CD4-positive, alpha-beta T cell treated with Interleukin-12 subunit alpha and Interleukin-12 subunit beta, for 1 hour (primary cell): ENCODE measurements around the gene STAT3.
A peak's percentile ranks its signal among the peaks of the same experiment; 100 is the strongest.

Source experiments
- DNase-seq: peaks from one replicate; pipeline ENCODE4 v3.0.0-alpha.2; 2020

STAT3 gene

DNA sequence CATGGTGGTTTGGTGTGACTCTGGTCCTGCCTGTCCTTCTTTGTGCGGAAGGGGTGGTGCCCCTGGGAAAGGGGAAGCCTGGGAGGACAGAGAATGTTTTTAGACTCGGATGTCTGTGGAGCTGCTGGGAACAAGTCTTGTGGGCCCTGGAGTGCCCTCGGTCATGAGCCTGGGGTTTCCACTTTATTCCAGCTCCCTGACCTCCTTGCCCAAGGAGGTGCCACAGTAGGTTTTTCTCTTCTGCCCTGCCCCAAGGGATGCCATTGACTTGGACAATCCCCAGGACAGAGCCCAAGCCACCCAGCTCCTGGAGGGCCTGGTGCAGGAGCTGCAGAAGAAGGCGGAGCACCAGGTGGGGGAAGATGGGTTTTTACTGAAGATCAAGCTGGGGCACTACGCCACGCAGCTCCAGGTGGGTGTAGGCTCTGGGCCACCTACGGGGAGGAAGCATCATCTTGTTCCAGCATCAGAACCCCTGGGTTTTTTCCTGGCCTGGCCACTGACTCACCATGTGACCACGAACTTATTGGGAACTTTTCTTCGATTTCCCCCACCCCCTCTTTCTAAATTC lies 98.5 kb downstream of the STAT3 start:
- DNase-seq = no peak

DNA sequence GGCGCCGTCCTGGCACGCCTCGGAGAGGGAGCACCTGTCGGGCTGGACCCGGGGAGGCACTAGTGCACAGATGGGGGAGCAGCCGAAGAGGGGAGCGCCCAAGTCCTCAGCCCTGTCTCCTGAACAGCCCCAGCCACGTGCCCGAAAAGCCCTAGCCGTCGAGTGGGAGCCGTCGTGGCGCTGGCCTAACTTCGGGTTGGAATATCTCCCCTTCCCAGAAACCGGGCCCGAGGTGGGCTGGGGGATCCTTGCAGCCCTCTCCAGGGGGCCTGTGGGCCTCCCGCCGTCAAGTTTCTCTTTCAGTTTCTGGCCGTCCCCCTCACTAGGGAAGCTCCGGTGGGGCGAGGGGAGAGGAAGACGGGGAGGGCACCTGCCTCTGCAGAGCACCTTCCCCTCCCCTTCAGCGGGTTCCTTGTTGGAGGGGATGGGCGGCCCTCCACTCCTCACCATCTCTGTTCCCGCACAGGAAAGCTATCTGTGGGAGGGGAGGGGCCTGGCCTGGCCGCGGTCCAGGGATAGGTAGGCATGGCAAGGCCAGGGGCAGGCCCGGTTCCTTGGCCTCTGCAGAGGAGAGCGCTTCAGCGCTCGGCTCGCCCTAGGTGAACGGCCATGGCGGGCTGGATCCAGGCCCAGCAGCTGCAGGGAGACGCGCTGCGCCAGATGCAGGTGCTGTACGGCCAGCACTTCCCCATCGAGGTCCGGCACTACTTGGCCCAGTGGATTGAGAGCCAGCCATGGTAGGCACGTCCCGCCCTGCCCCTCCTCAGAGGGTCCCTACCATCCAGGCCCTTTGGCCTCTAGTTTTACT lies 99.2 kb downstream of the STAT3 start:
- peak; percentile 70 for DNase-seq

DNA sequence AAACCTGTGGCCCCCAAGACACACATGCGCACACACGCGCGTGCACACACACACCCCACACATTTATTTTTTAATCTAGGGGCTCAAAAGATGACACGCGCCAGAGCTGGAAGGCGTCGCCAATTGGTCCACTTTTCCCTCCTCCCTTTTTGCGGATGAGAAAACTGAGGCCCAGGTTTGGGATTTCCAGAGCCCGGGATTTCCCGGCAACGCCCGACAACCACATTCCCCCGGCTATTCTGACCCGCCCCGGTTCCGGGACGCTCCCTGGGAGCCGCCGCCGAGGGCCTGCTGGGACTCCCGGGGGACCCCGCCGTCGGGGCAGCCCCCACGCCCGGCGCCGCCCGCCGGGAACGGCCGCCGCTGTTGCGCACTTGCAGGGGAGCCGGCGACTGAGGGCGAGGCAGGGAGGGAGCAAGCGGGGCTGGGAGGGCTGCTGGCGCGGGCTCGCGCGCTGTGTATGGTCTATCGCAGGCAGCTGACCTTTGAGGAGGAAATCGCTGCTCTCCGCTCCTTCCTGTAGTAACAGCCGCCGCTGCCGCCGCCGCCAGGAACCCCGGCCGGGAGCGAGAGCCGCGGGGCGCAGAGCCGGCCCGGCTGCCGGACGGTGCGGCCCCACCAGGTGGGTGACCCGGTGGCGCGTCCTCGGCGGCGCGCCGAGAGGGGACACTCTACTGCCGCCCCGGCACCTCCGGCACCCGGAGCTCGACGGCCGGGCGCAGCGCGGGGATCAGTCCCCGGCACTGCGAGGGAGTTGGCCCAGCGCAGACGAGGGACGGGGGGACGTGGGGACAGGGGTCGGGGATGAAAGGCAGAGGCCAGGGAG lies 100.1 kb downstream of the STAT3 start, which contains the start of gene STAT5A:
STAT5A (plus strand) TSS at position 522 of the 826 bp plus-strand sequence. CDS start 914 bp downstream, outside the sequence.
- DNase-seq = peak; percentile 85

DNA sequence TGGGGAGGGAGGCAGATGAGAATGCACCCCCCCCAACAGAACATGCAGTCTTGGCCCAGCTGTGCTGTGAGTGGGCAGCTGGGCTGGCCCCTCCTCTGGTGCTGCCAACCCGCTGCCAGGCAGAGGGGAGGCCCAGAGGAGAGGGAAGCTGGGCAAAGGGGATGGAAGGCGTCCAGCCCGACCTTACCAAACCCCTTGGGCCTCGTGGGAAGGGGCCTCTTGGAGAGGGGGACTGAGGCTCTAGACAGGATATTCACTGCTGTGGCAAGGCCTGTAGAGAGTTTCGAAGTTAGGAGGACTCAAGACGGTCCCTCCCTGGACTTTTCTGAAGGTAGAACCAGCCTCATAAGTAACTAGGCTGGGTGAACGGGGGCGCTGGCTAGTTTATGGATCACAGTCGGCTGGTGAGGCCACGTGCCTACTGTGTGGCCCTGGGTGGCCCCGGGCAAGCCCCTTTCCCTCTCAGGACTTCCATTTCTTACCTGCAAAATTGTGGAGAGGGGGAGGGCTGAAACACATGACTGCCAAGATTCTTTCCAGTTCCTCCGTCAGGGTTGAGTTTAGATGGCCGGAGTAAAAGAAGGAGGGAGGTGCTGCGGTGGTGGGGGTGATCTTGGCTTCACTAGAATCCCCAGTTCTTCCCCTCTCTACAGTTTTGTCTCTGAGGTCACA lies 100.8 kb downstream of the STAT3 start:
- no peak for DNase-seq

DNA sequence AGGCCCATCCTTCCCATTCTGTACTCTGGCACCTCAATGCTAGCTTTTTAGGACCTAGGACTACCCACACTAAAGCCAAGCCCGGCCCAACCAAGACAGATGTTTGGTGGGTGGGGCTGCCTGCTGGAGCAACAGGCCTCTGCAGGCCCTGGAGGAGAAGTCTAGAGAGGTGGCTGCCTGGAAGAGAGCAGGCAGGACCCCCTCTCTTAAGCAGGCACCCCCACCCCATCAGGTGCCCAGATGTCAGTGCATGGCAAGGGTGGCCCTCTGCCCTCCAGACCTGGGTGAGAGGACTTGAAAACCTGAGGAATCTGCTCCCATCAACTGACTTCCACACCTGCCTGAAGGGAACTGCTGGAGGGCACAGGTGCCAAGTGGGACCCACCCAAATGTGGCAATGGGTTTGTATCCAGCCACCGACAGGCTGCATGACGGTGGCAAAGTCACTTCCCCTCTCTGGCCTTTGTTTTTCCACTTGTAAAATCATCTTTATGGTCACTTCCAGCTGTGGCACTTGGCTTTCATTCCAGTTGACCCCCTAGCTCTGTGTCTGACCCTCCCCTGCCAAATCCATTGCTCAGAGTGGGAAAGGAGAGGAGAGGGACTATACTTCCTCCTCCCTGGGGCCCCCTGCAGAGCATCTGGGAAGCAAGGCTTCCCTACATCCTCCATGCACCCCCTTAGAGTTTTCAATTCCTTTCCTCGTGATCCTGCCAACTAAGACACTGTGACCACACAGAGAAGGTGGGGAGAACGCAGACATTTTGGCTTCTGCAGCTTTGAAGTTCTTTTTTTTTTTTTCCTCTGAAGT lies 101.6 kb downstream of the STAT3 start:
- no peak for DNase-seq

DNA sequence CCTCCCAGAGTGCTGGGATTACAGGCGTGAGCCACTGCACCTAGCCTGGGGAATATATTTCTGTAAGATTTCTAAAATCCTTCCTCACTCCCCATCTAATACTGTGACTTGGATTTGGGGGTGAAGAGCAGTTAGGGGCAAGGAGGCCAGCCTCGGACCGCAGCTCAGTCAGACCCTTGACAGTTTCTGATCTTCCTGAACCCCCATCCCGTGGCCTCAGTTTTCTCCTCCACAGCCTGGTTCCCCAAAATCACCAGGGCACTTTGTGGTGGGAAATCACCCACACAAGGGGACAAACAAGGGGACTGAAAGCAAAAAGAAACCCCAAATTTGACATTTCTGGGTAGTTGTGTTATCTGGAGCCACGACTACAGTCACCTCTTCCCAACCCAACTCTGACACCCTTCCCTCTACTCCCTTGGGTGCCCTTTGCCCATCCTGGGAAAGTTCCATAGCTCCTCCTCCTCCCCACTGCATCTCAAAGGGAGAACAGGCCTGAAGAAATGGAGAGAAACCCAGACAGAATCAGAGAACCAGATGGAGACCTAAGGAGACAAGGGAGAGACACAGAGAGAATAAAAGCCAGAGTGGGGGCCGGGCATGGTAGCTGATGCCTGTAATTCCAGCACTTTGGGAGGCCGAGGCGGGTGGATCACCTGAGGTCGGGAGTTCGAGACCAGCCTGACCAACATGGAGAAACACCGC lies 102.7 kb downstream of the STAT3 start:
- no peak for DNase-seq

DNA sequence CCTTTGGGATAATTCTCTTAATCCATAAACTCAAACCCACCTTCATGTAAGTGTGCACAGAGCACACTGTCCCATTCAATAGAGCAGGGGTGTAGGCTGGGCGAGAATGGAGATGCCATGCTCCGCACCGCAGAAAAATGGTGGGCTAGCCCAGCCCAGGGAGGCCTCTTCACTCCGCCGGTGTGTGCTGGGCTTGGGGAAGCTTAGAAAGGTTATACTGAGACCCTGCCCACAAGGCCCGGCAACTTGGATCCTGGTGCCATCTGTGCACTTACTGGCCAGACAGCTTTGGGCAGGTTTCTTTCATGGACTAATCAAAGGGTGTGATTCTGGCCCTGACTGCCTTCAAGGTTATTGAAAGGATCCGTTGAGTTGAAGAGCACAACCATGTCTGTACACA lies 103.7 kb downstream of the STAT3 start:
- no peak for DNase-seq

DNA sequence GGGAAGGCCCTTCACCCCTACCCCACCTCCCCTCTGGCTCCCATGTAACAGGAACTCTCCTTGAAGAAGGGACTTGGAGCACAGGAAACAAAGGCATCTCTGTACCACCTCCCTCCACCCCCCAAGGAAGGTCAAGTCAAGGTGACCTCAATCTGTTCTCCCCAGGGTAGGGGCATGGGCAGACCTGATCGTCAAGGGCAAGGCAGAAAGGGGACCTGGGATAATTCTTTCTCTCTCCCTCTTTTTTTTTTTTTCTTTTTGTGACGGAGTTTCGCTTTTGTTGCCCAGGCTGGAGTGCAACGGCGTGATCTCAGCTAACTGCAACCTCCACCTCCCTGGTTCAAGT lies 104.2 kb downstream of the STAT3 start:
- no peak for DNase-seq

DNA sequence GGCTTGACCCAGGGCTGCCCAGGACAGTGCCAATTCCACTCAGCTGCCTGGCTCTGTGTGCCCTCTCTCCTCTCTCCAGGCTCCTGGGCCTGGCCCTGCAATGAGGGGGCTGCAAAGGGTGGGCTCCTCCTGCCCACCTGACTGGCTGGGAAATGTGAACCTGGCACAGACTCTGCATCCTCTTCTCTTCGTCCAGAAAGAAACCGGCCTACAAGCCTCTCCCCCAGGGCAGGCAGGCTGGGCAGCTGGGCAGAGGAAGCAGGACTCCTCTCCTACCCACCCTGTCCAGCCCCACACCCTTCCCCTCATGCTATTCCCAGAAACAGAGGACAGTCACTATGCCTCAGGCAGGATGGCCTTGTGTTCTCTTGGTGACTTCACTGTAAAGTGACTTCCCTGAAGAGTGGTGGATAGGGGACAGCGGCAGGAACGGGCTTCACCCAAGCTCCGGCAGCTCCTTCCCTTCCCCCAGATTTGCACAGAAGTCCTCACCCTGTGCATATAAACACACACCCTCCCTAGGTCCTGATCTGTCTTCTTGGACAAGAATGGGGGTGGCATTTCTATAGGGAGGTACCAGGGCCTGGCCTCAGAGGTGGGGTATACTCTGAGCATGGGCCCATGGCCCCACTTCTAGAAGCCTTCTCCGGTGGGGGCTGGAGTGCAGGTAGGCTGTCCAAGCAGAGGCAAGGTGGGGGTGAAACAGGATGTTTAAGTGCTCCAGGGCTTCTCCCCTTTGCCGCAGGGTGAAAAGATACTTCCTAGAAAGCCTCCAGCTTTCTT lies 104.8 kb downstream of the STAT3 start:
- DNase-seq = no peak

DNA sequence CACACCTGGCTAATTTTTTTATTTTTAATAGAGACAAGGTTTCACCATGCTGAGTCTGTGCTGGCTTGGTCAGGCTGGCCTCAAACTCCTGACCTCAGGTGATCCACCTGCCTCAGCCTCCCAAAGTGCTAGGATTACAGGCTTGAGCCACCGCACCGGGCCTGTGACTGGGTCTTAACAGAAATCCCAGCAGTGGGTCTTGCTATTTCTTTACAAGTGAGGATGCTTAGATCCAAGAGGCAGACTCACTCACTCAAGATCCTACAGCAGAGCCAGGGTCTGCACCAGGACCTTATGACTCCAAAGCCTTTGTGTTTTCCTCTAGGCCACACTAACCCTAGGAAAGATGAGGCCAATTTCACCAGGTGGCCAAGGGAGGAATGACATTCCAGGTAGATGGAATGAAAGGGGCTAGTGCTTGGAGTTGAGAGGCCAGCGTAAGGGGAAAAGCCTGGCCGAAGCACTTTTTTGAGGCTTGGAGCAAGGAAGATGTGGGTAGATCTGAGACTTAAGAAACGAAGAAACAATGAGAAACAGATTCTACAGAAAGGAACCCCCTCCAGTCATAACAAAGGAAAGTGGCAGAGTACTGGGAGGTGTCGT lies 105.7 kb downstream of the STAT3 start:
- no peak for DNase-seq

DNA sequence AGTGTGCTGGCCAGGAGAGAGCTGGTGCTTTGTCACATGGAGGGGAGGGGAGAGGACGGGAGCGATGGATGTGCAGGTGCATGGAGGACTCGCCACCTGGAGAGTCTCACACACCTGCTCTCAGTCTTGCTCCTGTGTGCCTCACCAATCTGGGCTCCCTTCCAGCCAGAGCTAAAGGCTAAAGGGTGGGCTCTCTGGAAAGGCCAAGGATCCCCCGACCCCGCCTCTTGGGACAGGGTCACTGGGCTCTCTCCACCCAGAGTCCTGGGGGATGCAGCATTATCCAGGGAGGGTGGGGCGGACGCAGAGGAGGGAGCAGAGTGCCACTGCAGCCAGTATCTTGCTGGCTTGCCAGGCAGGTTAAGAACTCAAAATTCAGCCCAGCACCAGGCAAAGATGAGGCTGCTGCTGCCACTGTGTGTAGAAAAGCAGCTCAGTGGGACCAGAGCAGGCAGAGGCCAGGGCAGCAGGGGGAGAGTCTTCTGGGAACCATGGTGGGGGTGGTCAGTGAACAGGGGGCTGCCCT lies 106.6 kb downstream of the STAT3 start:
- DNase-seq = no peak

DNA sequence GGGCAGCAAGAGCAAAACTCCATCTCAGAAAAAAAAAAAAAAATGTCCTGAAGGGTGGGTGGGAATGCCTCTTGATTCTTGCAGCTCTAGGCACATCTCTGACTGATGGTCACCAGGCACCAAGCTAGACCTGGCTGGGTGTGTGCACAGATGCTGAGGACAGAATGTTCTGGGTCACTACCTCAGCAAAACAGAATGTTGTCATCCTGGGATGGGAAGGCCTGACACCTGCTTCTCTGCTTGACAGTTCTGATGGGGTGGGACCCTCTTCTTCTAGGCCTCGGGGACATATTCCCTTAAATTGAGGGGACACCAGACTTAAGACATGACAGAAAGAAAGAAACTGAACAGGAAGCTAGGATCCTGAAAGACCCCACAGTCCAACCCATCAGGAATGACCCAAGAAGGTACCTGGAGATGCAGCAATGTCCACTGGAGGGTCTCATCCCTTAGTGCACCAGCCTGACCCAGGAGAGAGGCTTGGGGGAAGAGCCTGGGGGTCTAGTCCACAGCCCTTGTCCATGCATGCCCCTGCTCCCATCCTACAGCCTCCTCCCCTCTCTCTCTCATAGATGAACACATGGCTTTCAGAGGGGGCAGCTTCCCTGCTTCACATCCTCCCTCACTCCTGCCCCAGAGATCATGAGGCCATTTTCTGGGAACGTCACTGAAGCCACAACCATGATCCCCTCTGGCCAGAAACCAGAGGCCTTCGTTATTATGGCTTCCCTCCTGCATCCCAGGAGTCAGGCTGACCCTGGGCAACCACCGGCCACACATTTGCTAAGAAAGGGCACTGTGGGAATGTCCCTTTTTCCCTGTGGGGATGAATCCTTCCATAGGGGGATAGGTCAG lies 108.2 kb downstream of the STAT3 start:
- DNase-seq = no peak

DNA sequence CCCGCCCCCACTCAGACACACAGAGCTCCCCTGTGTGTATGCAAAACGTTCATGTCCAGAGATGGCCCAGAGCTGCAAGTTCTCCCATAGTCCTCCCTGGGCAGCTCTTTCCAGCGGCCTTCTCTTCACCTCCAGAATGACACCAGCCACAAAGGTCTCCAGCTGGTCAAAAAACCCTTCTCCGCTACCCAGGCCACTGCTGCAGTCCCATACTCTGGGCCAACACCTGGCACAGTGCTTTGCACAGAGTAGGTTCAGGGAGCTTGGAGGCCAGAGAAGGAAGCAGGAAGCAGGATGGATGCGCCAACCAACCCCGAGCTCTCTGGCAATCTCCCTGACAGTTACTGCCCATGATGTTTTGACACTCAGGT lies 110.9 kb downstream of the STAT3 start:
- DNase-seq = no peak

DNA sequence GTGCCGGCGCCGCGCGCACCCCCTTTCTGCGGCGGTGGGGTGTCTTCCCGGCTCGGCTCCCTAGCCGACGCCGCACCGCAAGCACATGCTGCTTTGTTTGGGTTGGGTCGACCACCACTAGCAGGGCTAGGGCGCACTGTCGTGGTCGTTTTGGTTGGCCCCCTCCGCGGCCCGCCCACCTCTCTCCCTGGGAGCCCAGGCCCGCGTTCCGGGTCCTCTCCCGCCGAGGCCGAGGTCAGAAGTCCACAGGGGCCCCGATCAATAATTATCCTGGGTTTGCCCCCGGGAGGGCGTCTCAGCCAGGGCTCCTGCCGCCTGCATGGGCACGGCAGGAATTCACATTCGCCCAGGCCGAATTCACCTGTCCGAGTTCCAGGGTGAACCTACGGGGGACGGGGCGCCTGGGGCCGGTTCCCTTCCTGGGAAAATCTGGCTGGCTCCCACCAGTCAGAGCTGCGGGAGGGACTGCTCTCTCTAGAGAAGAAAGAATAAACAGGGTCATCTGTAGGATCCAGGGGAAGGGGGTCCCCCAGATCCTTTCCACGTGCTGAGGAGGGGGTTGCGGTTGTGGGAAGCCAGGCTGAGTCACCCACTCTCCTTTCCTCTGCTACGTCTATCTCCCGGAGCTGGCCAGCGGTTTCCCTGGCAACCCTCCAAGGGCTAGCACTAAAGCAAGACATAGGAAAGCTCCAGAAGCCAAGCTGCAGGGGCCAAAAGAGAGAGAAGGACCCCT lies 111.5 kb downstream of the STAT3 start:
- DNase-seq = peak; percentile 43

DNA sequence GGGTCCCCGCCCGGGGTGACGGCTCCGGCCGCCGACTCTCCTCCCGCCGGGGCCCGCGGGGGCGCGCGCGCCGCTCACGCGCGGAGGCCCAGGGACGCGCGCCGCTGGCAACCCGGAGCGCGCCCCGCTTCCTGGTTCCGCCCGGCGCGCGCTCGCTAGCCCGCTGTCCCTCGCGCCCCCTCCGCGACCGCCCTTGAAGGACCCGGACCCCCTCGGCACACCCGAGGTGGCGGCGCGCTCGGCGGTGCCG lies 112.0 kb downstream of the STAT3 start, which contains the start of gene STAT5B:
STAT5B (minus strand) TSS at position 33 of the 250 bp plus-strand sequence. CDS start 44,264 bp downstream, outside the sequence.
- DNase-seq = peak; percentile 76

DNA sequence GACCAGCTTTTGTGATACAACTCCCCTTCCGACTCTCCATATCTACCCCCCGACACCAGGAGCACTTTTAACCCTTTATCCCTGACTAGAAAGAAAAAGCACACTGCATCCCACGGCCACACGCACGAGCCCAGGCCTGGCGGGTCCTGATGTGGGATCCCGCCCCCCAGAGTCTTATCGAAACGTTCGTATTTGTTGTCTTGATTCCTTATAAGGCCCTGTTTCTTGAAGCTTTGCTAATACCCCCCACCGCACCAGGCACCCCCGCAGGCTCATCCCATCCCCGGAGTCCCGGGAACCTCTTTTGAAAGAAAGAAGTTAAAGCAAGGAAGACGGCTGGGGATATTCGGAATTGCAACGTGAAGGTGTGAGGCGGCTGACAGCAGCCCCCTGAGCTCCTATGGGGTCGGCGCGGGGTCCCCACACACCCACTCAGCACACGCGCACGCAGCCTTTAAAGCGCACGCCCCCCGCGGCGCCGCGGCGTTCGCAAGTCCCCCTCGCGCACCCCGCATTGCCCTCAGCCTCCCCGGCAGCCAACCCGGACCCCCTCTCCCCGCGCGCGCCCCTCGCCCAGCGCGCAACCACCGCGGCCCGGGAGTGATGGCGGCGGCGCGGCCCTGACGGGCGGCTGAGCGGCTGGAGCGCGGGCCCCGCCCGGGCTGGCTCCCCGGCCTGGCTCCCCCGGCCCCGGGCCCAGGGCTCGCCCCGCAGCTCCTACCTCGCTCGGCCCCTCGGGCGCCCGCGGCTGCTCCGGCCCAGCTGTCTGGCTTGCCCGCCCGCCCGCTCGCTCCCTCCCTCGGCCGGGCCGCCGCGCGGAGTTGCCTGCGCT lies 112.5 kb downstream of the STAT3 start:
- DNase-seq = peak; percentile 44

DNA sequence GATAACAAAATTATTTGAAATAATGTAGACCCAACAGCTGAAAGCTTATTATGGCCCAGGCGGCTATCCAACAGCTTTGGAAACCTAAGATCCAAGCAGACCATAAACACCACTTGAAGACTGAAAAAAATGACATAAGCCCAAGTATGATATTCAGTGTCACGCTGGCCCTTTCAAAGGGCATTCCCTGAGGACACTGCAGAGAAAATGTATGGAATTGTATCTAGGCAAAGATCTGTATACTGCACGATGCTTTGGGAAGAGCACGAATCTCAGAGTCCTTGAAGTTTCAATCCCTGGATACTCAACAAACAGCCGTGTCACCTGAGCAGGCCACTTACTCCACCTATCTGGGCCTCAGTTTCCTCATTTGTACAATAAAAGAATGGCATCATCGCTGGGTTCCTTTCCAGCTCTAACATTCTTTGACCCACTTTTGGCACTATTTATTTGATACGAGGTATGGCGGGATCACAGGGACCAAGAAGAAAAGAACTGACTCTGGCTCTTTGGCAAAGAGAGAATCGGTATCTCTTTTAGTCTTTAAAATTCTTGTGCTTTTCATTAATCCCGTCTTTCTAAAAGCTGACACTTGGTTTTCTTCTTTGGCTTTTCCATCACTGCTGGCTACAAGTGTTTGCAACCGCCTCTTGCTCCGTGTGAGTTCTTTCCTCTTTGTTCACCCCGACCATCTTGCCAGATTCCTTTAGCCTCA lies 113.3 kb downstream of the STAT3 start:
- DNase-seq = no peak
